IMR-90 (cell line): Measurements from ENCODE around the gene PTP4A2. TPM values are rescaled to one million over a fixed set of nuclear protein-coding genes. Genes with fewer than 3 reads are reported as not detected.
"Not testable (repeated sequence)": the region's sequence is repeated elsewhere in the genome, so short reads cannot be mapped to it uniquely, and the experiment has no call there.

ENCODE experiments used
- ATAC-seq: fragments of 200-7000 bp; cut with Tn5 transposase; 2 replicates; pipeline ENCODE4 v1.9.1; 2020; ENCODE audit warnings: low read depth, mild to moderate bottlenecking, moderate library complexity
- BruUV-seq: library from RNA; stranded (reverse); fragments of 400-500 nt; replicated peaks from 2 replicates; lab custom pipeline; 2021; lab: Mats Ljungman, UMichigan
- CTCF ChIA-PET: fragments of 300-600 bp; formaldehyde crosslinking; extraction: SDS; loops from one replicate; lab custom pipeline; 2021; ENCODE audit warnings: antibody characterized with exemption; lab: Yijun Ruan, JAX
- POLR2A ChIA-PET: fragments of 300-600 bp; sonication (Branson Sonifier 250); formaldehyde crosslinking; loops from one replicate; lab custom pipeline; 2022; ENCODE audit warnings: antibody characterized with exemption; ENCODE audit not compliant: unreplicated experiment; lab: Charles Lee
- DNase-seq: peaks from one replicate; pipeline ENCODE4 v3.0.0; 2013
- H2AFZ ChIP-seq: replicated peaks from 2 replicates; pipeline ENCODE3; 2013; ENCODE audit warnings: low read length, mild to moderate bottlenecking; ENCODE audit not compliant: poor library complexity
- H2AK5ac ChIP-seq: 2 replicates; pipeline ENCODE4 v1.6.1; 2013; ENCODE audit warnings: low read depth, low read length, inconsistent platforms
- H2AK9ac ChIP-seq: replicated peaks from 2 replicates; pipeline ENCODE3; 2013; ENCODE audit warnings: mild to moderate bottlenecking, low read depth, low read length, moderate library complexity; ENCODE audit not compliant: poor library complexity
- H2BK120ac ChIP-seq: 2 replicates; pipeline ENCODE4 v1.6.1; 2013; ENCODE audit warnings: low read depth, low read length, inconsistent platforms
- H2BK15ac ChIP-seq: 3 replicates; pipeline ENCODE4 v1.6.1; 2013; ENCODE audit warnings: low read depth, low read length, inconsistent platforms
- H2BK20ac ChIP-seq: 2 replicates; pipeline ENCODE4 v1.6.1; 2013; ENCODE audit warnings: low read depth, mild to moderate bottlenecking, inconsistent platforms, low read length, moderate library complexity
- H2BK5ac ChIP-seq: 2 replicates; pipeline ENCODE4 v1.6.1; 2013; ENCODE audit warnings: mild to moderate bottlenecking, low read depth, low read length, inconsistent platforms; ENCODE audit not compliant: poor library complexity, severe bottlenecking
- H3K14ac ChIP-seq: replicated peaks from 2 replicates; pipeline ENCODE4 v1.6.1; 2013; ENCODE audit warnings: low read depth, low read length, inconsistent platforms
- H3K18ac ChIP-seq: 2 replicates; pipeline ENCODE4 v1.6.1; 2013; ENCODE audit warnings: low read depth, low read length, control low read depth
- H3K23ac ChIP-seq: 2 replicates; pipeline ENCODE4 v1.6.1; 2013; ENCODE audit warnings: low read depth, low read length, inconsistent platforms
- H3K27ac ChIP-seq: 2 replicates; pipeline ENCODE4 v1.5.1; 2013; ENCODE audit warnings: mild to moderate bottlenecking, control low read depth, low read length; ENCODE audit not compliant: insufficient read depth
- H3K27me3 ChIP-seq: 2 replicates; pipeline ENCODE4 v1.6.1; 2013; ENCODE audit warnings: low read length; ENCODE audit not compliant: control insufficient read depth, insufficient read depth
- H3K36me3 ChIP-seq: 2 replicates; pipeline ENCODE4 v1.6.1; 2013; ENCODE audit warnings: low read length, mixed read lengths; ENCODE audit not compliant: control insufficient read depth, insufficient read depth
- H3K4ac ChIP-seq: 2 replicates; pipeline ENCODE4 v1.6.1; 2013; ENCODE audit warnings: low read depth, low read length, inconsistent platforms
- H3K4me1 ChIP-seq: 2 replicates; pipeline ENCODE4 v1.6.1; 2013; ENCODE audit warnings: low read length, mixed read lengths; ENCODE audit not compliant: control insufficient read depth, insufficient read depth
- H3K4me2 ChIP-seq: 2 replicates; pipeline ENCODE4 v1.6.1; 2013; ENCODE audit warnings: low read depth, mild to moderate bottlenecking, control low read depth, low read length, moderate library complexity
- H3K4me3 ChIP-seq: 2 replicates; pipeline ENCODE4 v1.5.1; 2013; ENCODE audit warnings: low read depth, mild to moderate bottlenecking, control low read depth, low read length, moderate library complexity; ENCODE audit not compliant: insufficient read depth
- H3K56ac ChIP-seq: 2 replicates; pipeline ENCODE4 v1.6.1; 2013; ENCODE audit warnings: low read length, inconsistent platforms; ENCODE audit not compliant: insufficient read depth; ENCODE audit errors: extremely low read depth
- H3K79me1 ChIP-seq, 2 experiments: 2 replicates each; pipeline ENCODE4 v1.6.1; 2013; ENCODE audit warnings: low read length in 2 of 2, inconsistent platforms in 1 of 2, low read depth in 1 of 2
- H3K9ac ChIP-seq: 2 replicates; pipeline ENCODE4 v1.6.1; 2013; ENCODE audit warnings: low read depth, low read length, control low read depth
- H3K9me1 ChIP-seq: 2 replicates; pipeline ENCODE4 v1.6.1; 2013; ENCODE audit warnings: low read length, inconsistent platforms; ENCODE audit not compliant: insufficient read depth
- H3K9me3 ChIP-seq: 2 replicates; pipeline ENCODE4 v1.6.1; 2013; ENCODE audit warnings: low read length; ENCODE audit not compliant: control insufficient read depth, insufficient read depth
- H4K20me1 ChIP-seq: 2 replicates; pipeline ENCODE4 v1.6.1; 2013; ENCODE audit warnings: low read length, inconsistent platforms; ENCODE audit not compliant: insufficient read depth
- H4K5ac ChIP-seq: 2 replicates; pipeline ENCODE4 v1.6.1; 2013; ENCODE audit warnings: mild to moderate bottlenecking, low read depth, low read length, control low read depth
- H4K8ac ChIP-seq, 2 experiments: 2 replicates each; pipeline ENCODE4 v1.6.1; 2013; ENCODE audit warnings: low read depth in 2 of 2, low read length in 2 of 2, control low read depth in 1 of 2, inconsistent platforms in 1 of 2
- H4K91ac ChIP-seq: 2 replicates; pipeline ENCODE4 v1.6.1; 2013; ENCODE audit warnings: low read depth, low read length, inconsistent platforms; ENCODE audit not compliant: insufficient read depth
- WGBS, 2 experiments: methylation state at CpG; one replicate each; pipeline versions ENCODE4 v1.1.5 to v1.1.7; 2013; ENCODE audit warnings: missing lambda C conversion rate in 2 of 2; ENCODE audit not compliant: insufficient read length in 1 of 2; ENCODE audit errors: extremely low coverage in 2 of 2; 5-methylcytosine and 5-hydroxymethylcytosine counted together
- dilution Hi-C: fragments of 300-500 bp; cut with HindIII; formaldehyde crosslinking; loops from one replicate; pipeline ENCODE4 v1.14.3; 2018; ENCODE audit warnings: low sequenced_read_pairs; ENCODE audit not compliant: unreplicated experiment
- in situ Hi-C: fragments of 300-500 bp; cut with MboI; formaldehyde crosslinking; loops from 3 replicates; pipeline ENCODE4 v1.14.3; 2019; ENCODE audit warnings: low sequenced_read_pairs, inconsistent platforms, mixed read lengths
- intact Hi-C: fragments of 100-400 bp; cut with micrococcal nuclease; formaldehyde crosslinking; loops from 2 replicates; pipeline ENCODE4 v1.10.0; 2022
- polyA plus RNA-seq, 3 experiments: library from polyadenylated mRNA; depleted of rRNA; stranded (reverse); fragments of >200 nt; gene quantifications; 2 replicates each; pipeline ENCODE4 v1.2.3, GENCODE V29; 2012; ENCODE audit warnings: low replicate concordance in 1 of 3
- total RNA-seq: library from RNA; depleted of rRNA; stranded (reverse); fragments of >200 nt; gene quantifications from 2 replicates; pipeline ENCODE4 v1.2.3, GENCODE V29; 2012

The PTP4A2 gene
- total and polyA plus RNA-seq, 2 of the 4 experiments (the other 2 are of a cell fraction), result 135 to 328 TPM

DNA sequence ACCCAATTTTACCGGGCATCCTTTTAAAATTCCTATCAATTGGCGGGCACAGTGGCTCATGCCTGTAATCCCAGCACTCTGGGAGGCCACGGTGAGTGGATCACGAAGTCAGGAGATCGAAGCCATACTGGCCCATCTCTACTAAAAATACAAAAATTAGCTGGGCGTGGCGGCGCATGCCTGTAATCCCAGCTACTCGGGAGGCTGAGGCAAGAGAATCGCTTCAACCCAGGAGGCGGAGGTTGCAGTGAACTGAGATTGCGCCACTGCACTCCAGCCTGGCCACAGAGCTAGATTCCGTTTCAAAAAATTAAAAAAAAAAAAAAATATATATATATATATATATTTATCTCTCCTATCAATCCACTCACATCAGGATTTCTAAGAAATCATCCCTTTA, 12.3 kb downstream of the PTP4A2 start:
- H3K27me3 ChIP-seq, H2BK20ac ChIP-seq, H3K36me3 ChIP-seq, H3K23ac ChIP-seq, DNase-seq, H2BK120ac ChIP-seq, H3K4me3 ChIP-seq, POLR2A ChIA-PET, H2AK9ac ChIP-seq, H3K14ac ChIP-seq, ATAC-seq, H2BK15ac ChIP-seq, BruUV-seq, H4K91ac ChIP-seq, dilution Hi-C loops, H3K4me2 ChIP-seq, H2AFZ ChIP-seq, H2AK5ac ChIP-seq, H3K9ac ChIP-seq, in situ Hi-C loops, H4K8ac ChIP-seq, H3K18ac ChIP-seq, H2BK5ac ChIP-seq, H4K5ac ChIP-seq, H3K9me3 ChIP-seq, H3K27ac ChIP-seq, H3K4ac ChIP-seq, H3K56ac ChIP-seq: not testable (repeated sequence)
- H3K4me1 ChIP-seq, result peaks cover 12% of the 10 kb centered on the region
- peaks cover 97% of the 10 kb centered on the region for H4K20me1 ChIP-seq
- intact Hi-C loops, result loop anchor here (5.0 kb wide), 1 partner anchor 36 kb away; no protein-coding TSS in a partner anchor
- peaks cover 12% of the 10 kb centered on the region for H3K9me1 ChIP-seq
- CTCF ChIA-PET, result interaction anchor here (1.4 to 1.5 kb wide), 2 partner anchors 9 to 38 kb away, joined by 3 to 8 read pairs; no protein-coding TSS in a partner anchor
- no CpG with 5 or more reads among the region's 13 CpGs for WGBS, 2 experiments
- peaks cover 0 to 29% of the 10 kb centered on the region in 2 experiments; a peak in 2 of 4 replicates for H3K79me1 ChIP-seq
